ENCODE results near the gene RSPH10B2.
"Not testable (repeated sequence)": the region's sequence is repeated elsewhere in the genome, so short reads cannot be mapped to it uniquely, and the experiment has no call there.

RSPH10B2 gene

GRCh38 chr7:6843654-6844053, 89.8 kb downstream of the RSPH10B2 start:
- not testable (repeated sequence) for DNase-seq

DNA sequence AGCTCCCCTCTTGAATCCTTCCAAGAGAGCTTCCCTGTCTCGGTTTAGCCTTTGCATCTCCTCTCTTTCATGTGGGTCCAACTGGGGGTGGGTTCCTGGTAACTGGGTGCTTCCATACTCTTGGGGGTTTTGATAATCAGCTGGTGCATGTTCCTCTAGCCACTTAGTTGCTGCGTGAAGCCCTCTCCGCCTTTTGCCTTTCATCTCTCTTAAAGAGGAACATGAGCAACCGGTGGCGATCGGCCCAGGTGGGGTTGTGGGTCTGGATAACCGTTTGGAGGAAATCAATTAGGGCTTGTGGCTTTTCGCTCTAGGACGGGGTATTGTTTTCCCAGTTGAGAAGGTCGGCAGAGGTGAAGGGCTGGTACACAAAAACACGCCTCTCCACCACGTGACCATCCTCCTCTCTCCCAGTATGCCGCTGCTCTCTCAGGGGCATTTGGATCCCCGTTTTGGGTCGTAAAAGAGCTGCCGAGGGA, 92.1 kb downstream of the RSPH10B2 start:
- DNase-seq: not testable (repeated sequence)

- DNase-seq: not testable (repeated sequence)
Observed at GRCh38 chr7:6847751-6848150, 93.8 kb downstream of the RSPH10B2 start.

Measured in NCI-H1436 (cell line).